Activated CD8-positive, alpha-beta T cell treated with anti-CD3 and anti-CD28 coated beads for 36 hours (primary cell): ENCODE measurements around the gene SHH. TPM values are rescaled to one million over a fixed set of nuclear protein-coding genes. Genes with fewer than 3 reads are reported as not detected.

ENCODE experiments used
- ATAC-seq: fragments of 200-7000 bp; cut with Tn5 transposase; one replicate; pipeline ENCODE4 v1.10.0; 2021; ENCODE audit warnings: mild to moderate bottlenecking, moderate library complexity
- CTCF ChIA-PET: fragments of 350-600 bp; sonication (Branson Sonifier 250); formaldehyde crosslinking; loops from one replicate; lab custom pipeline; 2021; ENCODE audit warnings: antibody characterized with exemption; lab: Charles Lee
- POLR2A ChIA-PET: fragments of 350-600 bp; sonication (Branson Sonifier 250); formaldehyde crosslinking; loops from one replicate; lab custom pipeline; 2021; ENCODE audit warnings: antibody characterized with exemption; lab: Charles Lee
- DNase-seq: peaks from one replicate; pipeline ENCODE4 v3.0.0-alpha.2; 2020
- H3K27ac Mint-ChIP-seq: one replicate; pipeline ENCODE4 v1.8.0; 2021; ENCODE audit warnings: mild to moderate bottlenecking, mixed read lengths
- H3K27me3 Mint-ChIP-seq: one replicate; pipeline ENCODE4 v1.8.0; 2021; ENCODE audit warnings: mixed read lengths
- H3K36me3 Mint-ChIP-seq: one replicate; pipeline ENCODE4 v1.8.0; 2021; ENCODE audit warnings: low read depth, mixed read lengths
- H3K4me1 Mint-ChIP-seq: one replicate; pipeline ENCODE4 v1.8.0; 2021; ENCODE audit warnings: low read depth, mixed read lengths
- H3K4me3 Mint-ChIP-seq: one replicate; pipeline ENCODE4 v1.8.0; 2021; ENCODE audit warnings: mild to moderate bottlenecking, moderate library complexity, mixed read lengths
- H3K9me3 Mint-ChIP-seq: one replicate; pipeline ENCODE4 v1.8.0; 2021; ENCODE audit warnings: mixed read lengths
- CTCF ChIP-seq: fragments of 200-600 bp; IDR thresholded peaks from one replicate; pipeline ENCODE4 v1.8.0; 2022; ENCODE audit warnings: antibody characterized with exemption, mild to moderate bottlenecking
- intact Hi-C: fragments of 100-400 bp; cut with micrococcal nuclease; formaldehyde crosslinking; loops from one replicate; pipeline ENCODE4 v1.10.0; 2022
- total RNA-seq, 2 experiments: library from RNA; stranded (reverse); gene quantifications; one replicate each; pipeline ENCODE4 v1.2.3, GENCODE V29; 2021

SHH gene
- not detected for total RNA-seq

- intact Hi-C loops = loop anchor here (5.0 kb wide), 1 partner anchor 660 kb away; no protein-coding TSS in a partner anchor
- Mint-ChIP-seq H3K9me3 (no peaks in the 10 kb centered on the region), H3K27me3 (peaks cover 61% of the 10 kb centered on the region), H3K27ac (no peak within 1 kb of the TSS), H3K4me1 (peaks cover 21% of the 10 kb centered on the region), H3K4me3 (no peak within 1 kb of the TSS), H3K36me3 (no peaks in the 10 kb centered on the region)
- no peak for TF ChIP-seq CTCF
- ChIA-PET CTCF (interaction anchor here (1.1 to 1.4 kb wide), 4 partner anchors 8 to 213 kb away, joined by 3 to 4 read pairs (median 3); no protein-coding TSS in a partner anchor), POLR2A (interaction anchor here (0.5 kb wide), 1 partner anchor 257 kb away, joined by 3 read pairs; no protein-coding TSS in a partner anchor)
- DNase-seq (no peak), ATAC-seq (no peak)
Observed at GRCh38 chr7:155811895-155812761, at the start of gene SHH. SHH (minus strand) TSS chr7:155812463; CDS start chr7:155812122, 341 bp downstream.

GRCh38 chr7:155861480-155861868 is 49.2 kb upstream of the SHH start:
- intact Hi-C loops = no loop called here
- no peaks in the 10 kb centered on the region for H3K9me3 Mint-ChIP-seq
- peaks cover 3% of the 10 kb centered on the region for H3K27me3 Mint-ChIP-seq
- no peak overlapping the region for H3K27ac Mint-ChIP-seq
- ChIA-PET POLR2A (no interaction called here), CTCF (no interaction called here)
- no peaks in the 10 kb centered on the region for H3K4me1 Mint-ChIP-seq
- no peaks in the 10 kb centered on the region for H3K36me3 Mint-ChIP-seq
- ATAC-seq (no peak), DNase-seq (no peak)
- H3K4me3 Mint-ChIP-seq = no peak overlapping the region
- TF ChIP-seq CTCF = no peak

- ChIA-PET POLR2A (interaction anchor here (0.6 kb wide), 1 partner anchor 21 kb away, joined by 3 read pairs; no protein-coding TSS in a partner anchor), CTCF (no interaction called here)
- Mint-ChIP-seq H3K36me3 (no peaks in the 10 kb centered on the region), H3K27ac (no peak overlapping the region), H3K9me3 (no peaks in the 10 kb centered on the region), H3K4me3 (no peak overlapping the region), H3K27me3 (peaks cover 3% of the 10 kb centered on the region), H3K4me1 (no peaks in the 10 kb centered on the region)
- TF ChIP-seq CTCF = no peak
- DNase-seq (no peak), ATAC-seq (no peak)
- intact Hi-C loops = no loop called here
Observed at GRCh38 chr7:155860840-155861479, 48.7 kb upstream of the SHH start.

- H3K4me1 Mint-ChIP-seq = no peaks in the 10 kb centered on the region
- ATAC-seq (no peak), DNase-seq (no peak)
- H3K27me3 Mint-ChIP-seq = peaks cover 3% of the 10 kb centered on the region
- ChIA-PET CTCF (no interaction called here), POLR2A (interaction anchor here (0.6 kb wide), 1 partner anchor 21 kb away, joined by 3 read pairs; no protein-coding TSS in a partner anchor)
- no peak overlapping the region for H3K27ac Mint-ChIP-seq
- H3K4me3 Mint-ChIP-seq = no peak overlapping the region
- no peak for TF ChIP-seq CTCF
- no peaks in the 10 kb centered on the region for H3K9me3 Mint-ChIP-seq
- intact Hi-C loops = no loop called here
- H3K36me3 Mint-ChIP-seq = no peaks in the 10 kb centered on the region
Observed at GRCh38 chr7:155860461-155860839, 48.2 kb upstream of the SHH start.
